ENCODE measurements around the gene IFNA1. TPM values are rescaled to one million over a fixed set of nuclear protein-coding genes. Genes with fewer than 3 reads are reported as not detected.
A peak's percentile ranks its signal among the peaks of the same experiment; 100 is the strongest.

The IFNA1 gene
- total and polyA plus RNA-seq, 4 donors: not detected

DNA sequence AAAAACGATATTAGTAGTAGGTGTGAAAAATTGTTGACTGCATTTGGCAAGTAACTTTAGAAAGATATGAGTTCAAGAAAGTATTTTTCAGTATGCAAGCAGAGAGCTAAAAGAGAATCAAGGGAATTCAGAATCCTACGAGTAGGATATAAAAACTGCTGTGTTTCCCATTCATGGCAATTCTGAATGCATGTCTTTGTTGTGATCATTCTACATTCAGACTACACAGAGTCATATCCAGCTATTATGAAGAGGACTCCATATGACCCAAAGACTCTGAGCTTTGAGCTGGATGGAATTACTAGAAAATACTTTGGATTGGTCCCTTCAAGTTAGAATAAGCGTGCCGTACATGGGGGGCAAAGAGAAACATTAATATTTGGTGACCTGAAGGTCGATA lies 29.9 kb downstream of the IFNA1 start:
- 91% methylated on average over 4 of the region's 5 CpGs for WGBS (ENCODE audit: insufficient coverage)
- H3K4me1 ChIP-seq (ENCODE audit: control insufficient read depth, insufficient read depth, low read length): no peaks in the 10 kb centered on the region
- peak in 1 of 6 donors; percentile 14 for DNase-seq (ENCODE audit: low read depth in 4 of 6, low spot score in 6 of 6)
- no peaks in the 10 kb centered on the region for H3K36me3 ChIP-seq (ENCODE audit: control insufficient read depth, insufficient read depth, low read length)
- no peak overlapping the region for H3K4me3 ChIP-seq (ENCODE audit: low read depth, low read length)
- no peaks in the 10 kb centered on the region for H3K27me3 ChIP-seq (ENCODE audit: control insufficient read depth, insufficient read depth, low read length)
- H3K27ac ChIP-seq (ENCODE audit: low read depth, low read length): no peak overlapping the region
- no peaks in the 10 kb centered on the region for H3K9me3 ChIP-seq (ENCODE audit: control insufficient read depth, insufficient read depth, low read length)

DNA sequence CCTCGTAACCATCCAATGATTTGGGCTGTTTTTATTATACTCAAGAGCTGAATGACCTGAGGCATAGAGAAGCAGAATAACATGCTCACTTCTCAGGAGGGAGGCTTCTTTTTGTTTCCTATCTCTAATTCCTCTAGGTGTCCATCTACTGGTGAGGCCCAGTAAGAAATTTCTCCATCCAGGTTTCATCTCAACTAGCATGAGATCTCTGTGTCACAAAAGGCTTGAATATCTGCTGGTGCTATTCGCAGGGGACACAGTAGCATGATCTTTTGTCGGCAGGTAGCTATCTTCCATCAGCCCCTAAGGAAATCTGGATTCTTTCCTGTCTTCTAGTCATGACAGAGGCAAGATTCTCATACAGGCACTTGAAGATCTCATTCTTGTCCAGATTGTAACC lies 33.0 kb downstream of the IFNA1 start:
- no peak overlapping the region for H3K4me3 ChIP-seq (ENCODE audit: low read depth, low read length)
- no peaks in the 10 kb centered on the region for H3K9me3 ChIP-seq (ENCODE audit: control insufficient read depth, insufficient read depth, low read length)
- no peaks in the 10 kb centered on the region for H3K36me3 ChIP-seq (ENCODE audit: control insufficient read depth, insufficient read depth, low read length)
- H3K27ac ChIP-seq (ENCODE audit: low read depth, low read length): no peak overlapping the region
- 83% methylated on average over 1 of the region's 3 CpGs for WGBS (ENCODE audit: insufficient coverage)
- DNase-seq (ENCODE audit: low read depth in 4 of 6, low spot score in 6 of 6): no peak
- H3K27me3 ChIP-seq (ENCODE audit: control insufficient read depth, insufficient read depth, low read length): no peaks in the 10 kb centered on the region
- no peaks in the 10 kb centered on the region for H3K4me1 ChIP-seq (ENCODE audit: control insufficient read depth, insufficient read depth, low read length)

DNA sequence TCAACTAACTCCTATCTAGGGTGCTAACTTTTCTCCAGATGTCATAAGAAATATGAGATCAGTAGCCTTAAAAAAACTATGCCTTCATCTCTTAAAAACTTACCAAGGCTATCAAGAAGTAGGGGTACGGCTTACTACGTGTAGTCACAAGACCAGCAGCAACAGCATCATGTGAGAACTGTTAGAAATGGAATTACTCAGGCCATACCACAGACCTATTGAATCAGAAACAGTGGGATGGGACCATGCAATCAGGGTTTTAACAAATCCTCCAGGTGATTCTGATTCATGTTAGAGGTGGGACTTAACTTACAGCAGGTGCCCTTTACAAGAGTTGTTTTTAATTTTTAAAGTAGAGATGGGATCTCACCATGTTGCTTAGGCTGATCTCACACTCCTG lies 37.2 kb downstream of the IFNA1 start:
- no peaks in the 10 kb centered on the region for H3K4me1 ChIP-seq (ENCODE audit: control insufficient read depth, insufficient read depth, low read length)
- DNase-seq (ENCODE audit: low read depth in 4 of 6, low spot score in 6 of 6): no peak
- no peak overlapping the region for H3K27ac ChIP-seq (ENCODE audit: low read depth, low read length)
- no peaks in the 10 kb centered on the region for H3K27me3 ChIP-seq (ENCODE audit: control insufficient read depth, insufficient read depth, low read length)
- no CpG with 5 or more reads among the region's 2 CpGs for WGBS (ENCODE audit: insufficient coverage)
- H3K36me3 ChIP-seq (ENCODE audit: control insufficient read depth, insufficient read depth, low read length): no peaks in the 10 kb centered on the region
- no peak overlapping the region for H3K4me3 ChIP-seq (ENCODE audit: low read depth, low read length)
- H3K9me3 ChIP-seq (ENCODE audit: control insufficient read depth, insufficient read depth, low read length): no peaks in the 10 kb centered on the region

DNA sequence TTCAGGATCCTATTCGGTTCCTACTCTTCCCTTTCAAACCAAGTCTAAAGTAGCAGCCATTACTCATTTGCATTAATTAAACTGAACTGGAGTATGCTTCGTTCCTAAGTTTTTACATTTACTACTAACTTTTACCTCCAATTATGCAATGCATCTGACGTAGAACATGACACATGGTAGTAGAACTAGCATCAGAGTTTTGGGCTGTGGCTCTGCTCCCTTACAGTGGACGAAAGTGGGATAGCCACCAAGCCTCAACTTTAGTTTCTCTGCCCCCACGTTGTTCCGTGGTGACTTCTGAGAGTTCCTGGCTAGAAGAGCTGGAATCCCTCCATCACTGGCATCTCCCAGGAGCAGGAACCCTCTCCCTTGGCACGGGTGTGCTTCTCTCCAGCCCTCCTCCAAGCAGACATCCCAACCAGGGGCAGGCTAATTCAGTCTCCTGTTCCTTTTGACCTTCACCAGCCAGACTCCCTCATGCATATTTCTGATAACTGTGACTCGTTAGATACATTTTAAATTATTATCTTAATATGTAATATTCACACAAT lies 39.0 kb downstream of the IFNA1 start:
- Histone ChIP-seq H3K36me3 (ENCODE audit: control insufficient read depth, insufficient read depth, low read length) (no peaks in the 10 kb centered on the region), H3K27me3 (ENCODE audit: control insufficient read depth, insufficient read depth, low read length) (no peaks in the 10 kb centered on the region), H3K4me3 (ENCODE audit: low read depth, low read length) (no peak overlapping the region), H3K9me3 (ENCODE audit: control insufficient read depth, insufficient read depth, low read length) (no peaks in the 10 kb centered on the region), H3K27ac (ENCODE audit: low read depth, low read length) (no peak overlapping the region), H3K4me1 (ENCODE audit: control insufficient read depth, insufficient read depth, low read length) (no peaks in the 10 kb centered on the region)
- WGBS (ENCODE audit: insufficient coverage): 69% methylated on average over 5 of the region's 8 CpGs
- no peak for DNase-seq (ENCODE audit: low read depth in 4 of 6, low spot score in 6 of 6)

DNA sequence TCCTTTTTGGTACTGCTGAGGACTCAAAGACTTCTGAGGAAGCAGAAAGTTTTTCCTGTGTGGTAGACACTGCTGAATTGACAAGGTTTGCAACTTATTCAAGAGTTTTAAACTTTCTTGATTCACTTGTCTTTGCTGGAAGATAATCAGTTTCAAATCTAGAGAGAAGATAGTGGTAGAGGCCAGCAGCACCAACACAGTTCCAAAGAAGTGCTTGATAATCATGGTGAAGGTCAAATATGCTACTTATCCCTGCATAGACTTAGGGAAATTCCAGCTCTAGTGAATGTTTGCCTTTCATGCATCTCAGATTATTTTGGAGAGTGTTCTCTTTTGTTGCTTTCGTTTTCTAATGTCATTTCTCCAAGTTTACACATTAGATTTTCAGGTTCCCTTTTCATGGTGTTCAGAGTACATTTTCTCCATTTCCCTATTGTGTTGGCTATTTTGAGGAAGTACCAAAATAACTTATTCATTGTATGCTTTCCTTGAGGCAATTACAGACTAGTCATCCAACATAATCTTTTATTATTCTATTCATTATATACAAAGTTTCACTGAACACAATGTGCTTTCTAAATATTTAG lies 41.3 kb downstream of the IFNA1 start:
- DNase-seq (ENCODE audit: low read depth in 4 of 6, low spot score in 6 of 6): no peak
- Histone ChIP-seq H3K27me3 (ENCODE audit: control insufficient read depth, insufficient read depth, low read length) (no peaks in the 10 kb centered on the region), H3K27ac (ENCODE audit: low read depth, low read length) (no peak overlapping the region), H3K4me1 (ENCODE audit: control insufficient read depth, insufficient read depth, low read length) (no peaks in the 10 kb centered on the region), H3K9me3 (ENCODE audit: control insufficient read depth, insufficient read depth, low read length) (no peaks in the 10 kb centered on the region), H3K36me3 (ENCODE audit: control insufficient read depth, insufficient read depth, low read length) (no peaks in the 10 kb centered on the region), H3K4me3 (ENCODE audit: low read depth, low read length) (no peak overlapping the region)
- no CpG with 5 or more reads among the region's 1 CpG for WGBS (ENCODE audit: insufficient coverage)

DNA sequence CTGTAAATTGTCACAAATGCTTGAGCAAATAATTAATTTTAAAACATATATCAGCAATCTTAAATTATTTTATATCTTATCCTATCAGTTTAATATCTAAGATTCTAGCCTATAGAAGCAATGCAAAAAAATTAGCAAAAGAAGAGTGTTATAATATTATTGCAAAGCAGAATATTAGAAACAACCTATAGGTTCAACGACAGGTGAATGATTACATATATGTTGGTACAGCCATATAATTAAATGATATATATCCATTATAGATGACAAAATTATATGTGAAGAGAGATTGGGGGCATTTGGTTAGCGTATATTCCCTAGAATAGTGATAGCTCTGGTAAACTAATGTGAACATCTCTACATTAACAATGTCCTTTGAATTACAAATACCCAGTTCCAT lies 42.0 kb downstream of the IFNA1 start, which contains the start of gene IFNE:
Gene IFNE, minus strand, starts transcription at position 101 of the 400 bp plus-strand sequence. CDS start 619 bp downstream, outside the sequence.
- H3K27ac ChIP-seq (ENCODE audit: low read depth, low read length): no peak within 1 kb of the TSS
- H3K4me3 ChIP-seq (ENCODE audit: low read depth, low read length): no peak within 1 kb of the TSS
- H3K9me3 ChIP-seq (ENCODE audit: control insufficient read depth, insufficient read depth, low read length): no peaks in the 10 kb centered on the region
- H3K27me3 ChIP-seq (ENCODE audit: control insufficient read depth, insufficient read depth, low read length): no peaks in the 10 kb centered on the region
- no peaks in the 10 kb centered on the region for H3K36me3 ChIP-seq (ENCODE audit: control insufficient read depth, insufficient read depth, low read length)
- H3K4me1 ChIP-seq (ENCODE audit: control insufficient read depth, insufficient read depth, low read length): no peaks in the 10 kb centered on the region
- DNase-seq (ENCODE audit: low read depth in 4 of 6, low spot score in 6 of 6): no peak
- WGBS (ENCODE audit: insufficient coverage): no CpG with 5 or more reads among the region's 2 CpGs

Other genes with a start within 250 kb of the IFNA1 start
- gene IFNA7, start 238.2 kb upstream of the IFNA1 start, total RNA-seq: not detected
- gene IFNA7, start 238.2 kb upstream of the IFNA1 start, polyA plus RNA-seq (ENCODE audit: insufficient read length in 2 of 2): not detected
- gene IFNA10, start 233.3 kb upstream of the IFNA1 start, total RNA-seq: not detected
- gene IFNA10, start 233.3 kb upstream of the IFNA1 start, polyA plus RNA-seq (ENCODE audit: insufficient read length in 2 of 2): not detected
- gene IFNA16, start 223.1 kb upstream of the IFNA1 start, total RNA-seq: not detected
- not detected for gene IFNA16, start 223.1 kb upstream of the IFNA1 start, polyA plus RNA-seq (ENCODE audit: insufficient read length in 2 of 2)
- not detected for gene IFNA17, start 212.2 kb upstream of the IFNA1 start, total RNA-seq
- gene IFNA17, start 212.2 kb upstream of the IFNA1 start, polyA plus RNA-seq (ENCODE audit: insufficient read length in 2 of 2): not detected
- gene IFNA14, start 200.4 kb upstream of the IFNA1 start, total RNA-seq: not detected
- gene IFNA14, start 200.4 kb upstream of the IFNA1 start, polyA plus RNA-seq (ENCODE audit: insufficient read length in 2 of 2): not detected
- gene IFNA5, start 135.1 kb upstream of the IFNA1 start, total RNA-seq: not detected
- not detected for gene IFNA5, start 135.1 kb upstream of the IFNA1 start, polyA plus RNA-seq (ENCODE audit: insufficient read length in 2 of 2)
- 10 to 100 TPM; 42.2 to 70.6 TPM for gene KLHL9, start 105.0 kb upstream of the IFNA1 start, total RNA-seq
- gene KLHL9, start 105.0 kb upstream of the IFNA1 start, polyA plus RNA-seq (ENCODE audit: insufficient read length in 2 of 2): 10 to 100 TPM; 37.8 to 52.3 TPM
- gene IFNA6, start 89.6 kb upstream of the IFNA1 start, total RNA-seq: not detected
- not detected for gene IFNA6, start 89.6 kb upstream of the IFNA1 start, polyA plus RNA-seq (ENCODE audit: insufficient read length in 2 of 2)
- gene IFNA13, start 72.4 kb upstream of the IFNA1 start, total RNA-seq: not detected
- not detected for gene IFNA13, start 72.4 kb upstream of the IFNA1 start, polyA plus RNA-seq (ENCODE audit: insufficient read length in 2 of 2)
- not detected for gene IFNA2, start 55.0 kb upstream of the IFNA1 start, total RNA-seq
- gene IFNA2, start 55.0 kb upstream of the IFNA1 start, polyA plus RNA-seq (ENCODE audit: insufficient read length in 2 of 2): not detected
- gene IFNA8, start 31.3 kb upstream of the IFNA1 start, total RNA-seq: not detected
- gene IFNA8, start 31.3 kb upstream of the IFNA1 start, polyA plus RNA-seq (ENCODE audit: insufficient read length in 2 of 2): not detected
- gene IFNE, start 41.9 kb downstream of the IFNA1 start, total RNA-seq: not detected
- under 1 TPM; 0.17 to 0.18 TPM for gene IFNE, start 41.9 kb downstream of the IFNA1 start, polyA plus RNA-seq (ENCODE audit: insufficient read length in 2 of 2)

Data from spinal cord (tissue), 10 donors.